ENCODE results near the gene CHST8. TPM values are rescaled to one million over a fixed set of nuclear protein-coding genes. Genes with fewer than 3 reads are reported as not detected.

Gene CHST8
- total RNA-seq, 1 donor from 2014 or later: not detected

DNA sequence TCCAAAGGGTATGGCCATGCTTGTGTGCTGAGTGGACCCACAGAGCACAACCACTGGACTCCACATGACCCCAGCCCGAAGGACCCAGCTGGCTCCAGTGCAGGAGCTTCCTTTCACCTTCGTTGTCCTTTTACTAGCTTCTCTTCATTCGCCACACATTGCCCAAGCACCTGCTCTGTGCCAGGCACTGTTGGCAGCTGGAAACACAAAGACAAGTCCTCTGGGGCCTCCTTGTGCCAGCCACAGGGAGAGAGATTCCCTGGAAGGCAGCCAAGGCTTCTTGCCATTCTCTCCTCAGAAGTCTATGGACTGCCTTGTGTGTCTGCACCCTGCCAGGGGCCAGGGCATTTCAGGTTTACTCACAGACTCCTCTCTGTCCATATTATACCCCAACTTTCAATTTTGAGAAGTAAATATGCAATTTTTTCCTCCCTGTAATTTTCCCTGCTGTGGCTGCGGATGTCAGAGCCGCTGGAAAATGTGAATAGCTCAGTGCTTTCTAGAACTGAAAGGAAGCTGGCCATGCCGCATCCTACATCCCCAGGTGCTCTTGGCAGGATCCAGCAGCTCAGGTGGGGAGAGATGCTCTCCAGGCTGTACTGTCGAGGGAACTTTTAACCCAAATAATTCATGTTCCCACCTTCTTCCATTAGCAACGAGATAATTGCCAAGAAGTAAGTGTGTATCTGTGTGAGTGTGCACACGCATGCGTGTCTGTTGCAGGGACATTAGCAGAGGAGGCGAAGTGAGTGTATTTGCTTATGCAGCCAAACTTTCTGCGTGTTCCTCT is 57.2 kb downstream of the CHST8 start:
- TF ChIP-seq, protein P1, sequence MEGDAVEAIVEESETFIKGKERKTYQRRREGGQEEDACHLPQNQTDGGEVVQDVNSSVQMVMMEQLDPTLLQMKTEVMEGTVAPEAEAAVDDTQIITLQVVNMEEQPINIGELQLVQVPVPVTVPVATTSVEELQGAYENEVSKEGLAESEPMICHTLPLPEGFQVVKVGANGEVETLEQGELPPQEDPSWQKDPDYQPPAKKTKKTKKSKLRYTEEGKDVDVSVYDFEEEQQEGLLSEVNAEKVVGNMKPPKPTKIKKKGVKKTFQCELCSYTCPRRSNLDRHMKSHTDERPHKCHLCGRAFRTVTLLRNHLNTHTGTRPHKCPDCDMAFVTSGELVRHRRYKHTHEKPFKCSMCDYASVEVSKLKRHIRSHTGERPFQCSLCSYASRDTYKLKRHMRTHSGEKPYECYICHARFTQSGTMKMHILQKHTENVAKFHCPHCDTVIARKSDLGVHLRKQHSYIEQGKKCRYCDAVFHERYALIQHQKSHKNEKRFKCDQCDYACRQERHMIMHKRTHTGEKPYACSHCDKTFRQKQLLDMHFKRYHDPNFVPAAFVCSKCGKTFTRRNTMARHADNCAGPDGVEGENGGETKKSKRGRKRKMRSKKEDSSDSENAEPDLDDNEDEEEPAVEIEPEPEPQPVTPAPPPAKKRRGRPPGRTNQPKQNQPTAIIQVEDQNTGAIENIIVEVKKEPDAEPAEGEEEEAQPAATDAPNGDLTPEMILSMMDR (conservative IDR thresholded peaks at IDR 0.05; ENCODE audit: low read depth, low read length): no peak
- no peak for DNase-seq (ENCODE audit: low read depth)
- H3K4me3 ChIP-seq (ENCODE audit: low read depth, low read length): no peak overlapping the region

DNA sequence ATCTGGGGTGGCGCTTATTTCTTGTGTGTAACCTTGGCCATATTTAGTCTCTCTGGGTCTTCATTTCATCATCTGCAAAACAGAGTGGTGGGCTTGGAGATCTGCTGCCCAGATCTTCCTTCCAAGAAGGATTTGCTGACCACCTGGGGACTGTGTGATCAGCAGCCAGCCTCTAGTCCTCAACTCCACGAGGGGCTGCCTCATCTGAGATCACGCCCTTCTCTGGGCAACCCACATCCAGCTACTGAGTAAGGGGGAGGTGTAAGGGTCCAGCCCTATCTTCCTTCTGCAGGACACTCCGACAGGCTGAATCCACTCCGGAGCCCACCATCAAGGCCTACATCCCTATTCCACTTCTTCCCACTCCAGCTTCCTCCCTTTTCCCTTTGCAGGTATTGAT is 57.9 kb downstream of the CHST8 start:
- no peak for DNase-seq (ENCODE audit: low read depth)
- H3K4me3 ChIP-seq (ENCODE audit: low read depth, low read length): no peak overlapping the region
- TF ChIP-seq, protein P1 (conservative IDR thresholded peaks at IDR 0.05; ENCODE audit: low read depth, low read length): no peak

DNA sequence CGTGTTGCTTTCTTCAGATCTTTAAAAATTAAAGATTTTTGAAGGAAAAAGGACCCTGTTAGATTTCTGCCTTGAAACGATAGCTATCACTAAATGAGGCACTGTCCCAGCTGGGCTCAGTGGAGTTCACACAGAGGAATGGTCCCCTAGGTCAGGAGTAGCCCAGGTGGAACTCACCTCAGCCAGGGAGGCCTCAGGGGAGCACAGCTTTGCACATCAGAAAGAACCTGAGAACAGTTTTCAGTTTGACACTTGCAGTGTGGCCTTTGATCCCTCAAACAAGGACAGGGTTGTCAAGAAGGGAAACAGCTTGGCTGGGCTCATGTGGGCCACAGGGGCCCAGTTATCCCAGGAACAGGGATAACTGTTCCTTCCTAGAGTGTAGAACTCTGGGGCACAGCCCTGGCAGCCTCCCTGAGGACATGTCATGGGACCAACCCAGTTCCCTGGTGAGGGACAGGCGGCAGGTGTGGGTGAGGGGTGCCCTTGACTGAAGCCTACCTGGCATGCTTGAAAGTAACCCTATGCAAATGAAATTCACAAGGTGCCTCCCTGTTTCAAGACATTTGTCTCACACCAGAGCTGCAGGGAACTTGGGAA is 59.4 kb downstream of the CHST8 start:
- TF ChIP-seq, protein P1 (conservative IDR thresholded peaks at IDR 0.05; ENCODE audit: low read depth, low read length): no peak
- no peak overlapping the region for H3K4me3 ChIP-seq (ENCODE audit: low read depth, low read length)
- DNase-seq (ENCODE audit: low read depth): no peak

DNA sequence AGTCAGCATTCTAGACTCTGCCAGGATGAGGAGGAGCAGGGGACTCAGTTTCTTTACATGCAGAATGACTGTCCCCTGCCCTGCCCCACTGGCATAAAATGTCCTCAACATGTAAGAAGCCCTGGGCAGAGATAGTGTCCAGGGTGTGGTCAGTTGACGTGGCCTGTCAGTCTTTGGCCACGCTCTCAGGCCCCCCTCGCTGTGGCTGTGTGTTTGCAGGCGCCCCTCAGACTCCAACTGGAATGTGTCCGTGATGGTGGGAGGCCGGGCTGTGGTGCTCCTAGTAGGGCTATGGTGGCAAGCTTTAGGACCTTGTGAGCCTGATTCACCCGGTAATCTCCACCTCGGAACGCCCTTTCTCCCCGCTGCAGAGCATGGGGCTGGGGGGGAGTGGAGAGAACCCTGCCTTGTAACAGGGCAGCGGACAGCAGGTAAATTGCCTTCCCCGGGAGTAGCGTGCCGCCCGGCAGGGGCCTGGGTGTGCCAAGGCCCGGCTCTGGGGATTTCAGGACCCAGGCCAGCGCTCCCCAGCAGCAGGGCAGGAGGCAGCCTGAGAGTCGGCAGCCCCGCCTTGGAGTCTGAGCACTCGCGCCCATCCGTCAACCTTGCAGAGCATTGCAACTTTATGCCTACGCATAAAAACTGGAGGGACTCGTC is 62.3 kb downstream of the CHST8 start:
- DNase-seq (ENCODE audit: low read depth): no peak
- TF ChIP-seq, protein P1 (conservative IDR thresholded peaks at IDR 0.05; ENCODE audit: low read depth, low read length): no peak
- no peak overlapping the region for H3K4me3 ChIP-seq (ENCODE audit: low read depth, low read length)

DNA sequence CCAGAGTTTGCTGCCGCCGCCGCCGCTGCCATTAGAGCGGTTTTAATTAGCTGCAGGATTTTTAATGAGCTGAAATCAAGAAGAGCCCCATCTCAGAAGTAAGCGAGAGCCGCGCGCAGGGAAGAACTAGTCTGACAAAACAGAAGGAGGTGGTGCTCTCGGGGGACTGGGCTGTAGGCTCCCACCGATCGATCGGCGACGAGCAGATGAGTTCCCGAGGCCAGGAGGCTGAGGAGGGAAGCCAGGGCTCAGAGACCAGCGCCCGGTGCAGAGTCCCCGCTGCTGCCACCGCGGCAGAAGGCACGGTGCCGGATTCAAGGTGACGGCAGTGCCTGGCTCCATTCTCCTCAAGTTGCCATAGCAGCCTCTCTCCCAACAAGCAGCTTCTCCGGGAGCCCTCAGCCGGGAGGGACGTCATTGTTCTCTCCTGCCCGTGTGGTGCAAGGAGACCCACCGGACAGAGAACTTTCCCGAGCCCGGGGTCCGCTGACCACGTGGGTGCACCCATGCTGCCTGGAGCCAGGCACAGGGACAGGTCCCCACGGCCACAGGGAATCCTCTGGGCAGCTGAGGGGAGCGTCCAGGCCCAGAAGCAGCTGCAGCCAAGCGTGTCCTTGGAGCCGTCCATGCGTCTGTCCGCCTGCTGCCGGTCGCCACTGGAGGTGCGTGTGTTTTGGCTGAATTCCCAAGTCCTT is 62.9 kb downstream of the CHST8 start:
- no peak for DNase-seq (ENCODE audit: low read depth)
- TF ChIP-seq, protein P1 (conservative IDR thresholded peaks at IDR 0.05; ENCODE audit: low read depth, low read length): no peak
- no peak overlapping the region for H3K4me3 ChIP-seq (ENCODE audit: low read depth, low read length)

DNA sequence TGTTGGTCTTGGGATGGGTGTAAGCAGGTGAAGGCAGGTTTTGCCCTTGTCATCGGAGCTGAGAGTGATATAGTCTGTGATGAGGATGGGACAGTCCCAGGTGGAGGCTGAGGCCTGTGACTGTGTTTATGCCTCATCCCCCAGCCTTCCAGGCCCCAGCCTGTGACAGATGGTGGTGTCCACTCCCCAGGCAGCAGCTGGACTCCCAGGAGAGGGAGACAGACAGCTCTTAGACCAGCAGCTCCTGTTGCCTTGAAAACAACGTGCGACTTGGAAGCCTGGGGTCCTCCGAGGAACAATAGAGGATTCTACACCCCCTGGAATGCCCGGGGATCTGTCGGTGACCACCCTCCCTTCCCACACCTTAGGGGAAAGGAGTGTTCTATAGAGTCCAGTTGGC is 63.8 kb downstream of the CHST8 start:
- TF ChIP-seq, protein P1 (conservative IDR thresholded peaks at IDR 0.05; ENCODE audit: low read depth, low read length): no peak
- no peak overlapping the region for H3K4me3 ChIP-seq (ENCODE audit: low read depth, low read length)

More for the DNA sequence above, 63.8 kb downstream of the CHST8 start:
- DNase-seq (ENCODE audit: low read depth): no peak

All from epithelial cell of proximal tubule (primary cell).